ENCODE results near the gene MRPL2.
"Not testable (repeated sequence)": the region's sequence is repeated elsewhere in the genome, so short reads cannot be mapped to it uniquely, and the experiment has no call there.

- TF ChIP-seq, protein P1, sequence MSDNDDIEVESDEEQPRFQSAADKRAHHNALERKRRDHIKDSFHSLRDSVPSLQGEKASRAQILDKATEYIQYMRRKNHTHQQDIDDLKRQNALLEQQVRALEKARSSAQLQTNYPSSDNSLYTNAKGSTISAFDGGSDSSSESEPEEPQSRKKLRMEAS (IDR thresholded peaks at IDR 0.05): not testable (repeated sequence)
- not testable (repeated sequence) for TF ChIP-seq ZNF274 (IDR thresholded peaks at IDR 0.05; ENCODE audit: low read depth, low read length); CTCF (IDR thresholded peaks at IDR 0.05 in 2 of 3, conservative IDR thresholded peaks at IDR 0.05 in 1 of 3; ENCODE audit: borderline replicate concordance in 1 of 3, insufficient read depth in 1 of 3, low read depth in 2 of 3, low read length in 2 of 3); POLR2A (IDR thresholded peaks at IDR 0.05; ENCODE audit: borderline replicate concordance, extremely low read depth, insufficient read depth, insufficient read length); CEBPB (IDR thresholded peaks at IDR 0.05; ENCODE audit: low read depth)
- TF ChIP-seq, protein P2, sequence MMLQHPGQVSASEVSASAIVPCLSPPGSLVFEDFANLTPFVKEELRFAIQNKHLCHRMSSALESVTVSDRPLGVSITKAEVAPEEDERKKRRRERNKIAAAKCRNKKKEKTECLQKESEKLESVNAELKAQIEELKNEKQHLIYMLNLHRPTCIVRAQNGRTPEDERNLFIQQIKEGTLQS (IDR thresholded peaks at IDR 0.05): not testable (repeated sequence)
These were observed 22.7 kb upstream of the MRPL2 start for GRCh38 chr6:43081922-43082321.

Data from HCT116 (cell line).